Amniotic epithelial cell (primary cell): ENCODE results near the gene TMEM130.
"Not testable (repeated sequence)": the region's sequence is repeated elsewhere in the genome, so short reads cannot be mapped to it uniquely, and the experiment has no call there.

Experiments
- DNase-seq: peaks from one replicate; pipeline ENCODE4 v3.0.0-alpha.2; 2010; ENCODE audit warnings: low read depth

Gene TMEM130

DNA sequence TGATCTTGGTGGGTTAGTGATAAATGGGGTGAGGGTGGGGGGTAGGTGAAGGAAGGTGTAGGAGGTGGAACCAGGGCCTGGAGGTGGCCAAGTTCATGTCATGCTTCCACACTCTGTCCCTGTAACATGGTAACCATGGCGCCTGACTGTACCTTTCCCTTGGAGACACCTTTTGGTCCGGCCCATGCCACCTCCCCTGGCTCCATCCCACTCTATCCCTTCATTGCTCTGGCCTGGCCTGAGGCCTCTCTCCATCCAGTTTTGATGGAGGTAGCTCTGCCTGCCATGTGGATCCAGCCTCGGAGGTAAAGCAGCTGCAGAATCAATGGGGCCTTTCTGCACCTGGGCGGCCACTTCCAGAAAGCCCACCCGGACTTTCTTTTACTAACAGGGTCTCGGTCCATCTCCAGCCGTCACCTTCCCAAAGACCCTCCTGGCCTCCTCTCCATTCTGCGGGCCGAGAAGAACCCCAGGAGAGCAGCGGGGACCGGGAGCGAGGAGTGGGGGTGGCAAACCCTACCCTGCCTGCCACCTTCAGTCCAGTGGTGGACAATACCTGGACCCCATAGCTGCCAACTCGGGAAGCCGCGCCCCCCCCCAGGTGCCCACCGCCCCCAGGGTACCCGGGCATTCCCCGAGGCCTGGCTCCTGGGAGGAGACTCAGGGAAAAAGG, 8.0 kb upstream of the TMEM130 start:
- no peak for DNase-seq

DNA sequence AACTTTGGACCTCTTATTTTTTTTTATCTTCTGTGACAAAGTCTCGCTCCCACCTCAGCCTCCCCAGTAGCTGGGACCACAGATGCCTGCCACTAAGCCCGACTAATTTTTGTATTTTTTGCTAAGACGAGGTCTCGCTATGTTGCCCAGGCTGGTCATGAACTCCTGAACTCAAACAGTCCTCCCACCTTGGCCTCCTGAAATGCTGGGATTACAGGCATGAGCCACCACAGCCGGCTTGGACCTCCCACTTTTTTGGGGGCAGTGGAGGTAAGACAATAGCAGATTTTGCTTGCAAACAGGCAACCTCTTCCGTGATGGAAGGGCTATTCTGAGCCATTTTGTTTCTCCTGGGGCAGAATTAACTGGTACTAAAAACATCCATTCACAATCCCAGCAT, 7.3 kb upstream of the TMEM130 start:
- DNase-seq, result no peak

DNA sequence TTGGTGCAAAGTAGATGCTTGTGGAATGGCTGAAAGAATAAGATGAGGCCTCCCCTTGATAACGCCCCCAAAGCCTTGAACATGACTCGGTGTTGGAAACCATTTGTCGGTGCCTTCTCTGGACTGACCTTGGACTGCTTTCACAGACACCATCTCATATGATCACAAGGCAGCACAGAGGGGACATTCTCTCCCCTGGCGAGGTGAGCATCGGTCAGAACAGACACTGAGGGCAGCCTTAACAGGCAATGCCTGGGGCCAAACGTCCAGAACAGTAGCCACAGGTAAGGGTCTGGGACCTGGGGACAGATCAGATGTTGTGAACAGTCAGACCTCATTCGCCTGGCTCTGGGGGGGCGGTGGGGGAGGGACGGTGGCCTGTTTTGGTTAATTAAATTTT, 5.7 kb upstream of the TMEM130 start:
- DNase-seq, result no peak

DNA sequence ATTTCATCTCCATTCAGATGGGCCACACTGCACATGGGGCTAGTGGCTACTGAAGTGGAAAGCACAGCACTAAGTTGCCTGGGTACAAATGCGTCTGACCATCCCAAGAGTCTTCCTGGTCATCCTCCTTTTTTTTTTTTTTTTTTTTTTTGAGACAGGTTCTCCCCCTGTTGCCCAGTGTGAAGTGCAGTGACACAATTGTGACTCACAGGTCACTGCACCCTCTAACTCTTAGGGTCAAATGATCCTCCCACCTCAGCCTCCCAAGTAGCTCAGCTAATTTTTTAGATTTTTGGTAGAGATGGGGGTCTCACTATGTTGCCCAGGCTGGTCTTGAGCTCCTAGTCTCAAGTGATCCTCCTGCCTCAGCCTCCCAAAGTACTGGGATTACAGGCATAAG, 5.1 kb upstream of the TMEM130 start:
- DNase-seq, result no peak

- DNase-seq, result not testable (repeated sequence)
These were observed 3.8 kb upstream of the TMEM130 start for GRCh38 chr7:98873610-98874009.

GRCh38 chr7:98872328-98872924, 2.6 kb upstream of the TMEM130 start:
- DNase-seq, result no peak

- no peak for DNase-seq
These were observed 1.1 kb upstream of the TMEM130 start for GRCh38 chr7:98870807-98871491.

DNA sequence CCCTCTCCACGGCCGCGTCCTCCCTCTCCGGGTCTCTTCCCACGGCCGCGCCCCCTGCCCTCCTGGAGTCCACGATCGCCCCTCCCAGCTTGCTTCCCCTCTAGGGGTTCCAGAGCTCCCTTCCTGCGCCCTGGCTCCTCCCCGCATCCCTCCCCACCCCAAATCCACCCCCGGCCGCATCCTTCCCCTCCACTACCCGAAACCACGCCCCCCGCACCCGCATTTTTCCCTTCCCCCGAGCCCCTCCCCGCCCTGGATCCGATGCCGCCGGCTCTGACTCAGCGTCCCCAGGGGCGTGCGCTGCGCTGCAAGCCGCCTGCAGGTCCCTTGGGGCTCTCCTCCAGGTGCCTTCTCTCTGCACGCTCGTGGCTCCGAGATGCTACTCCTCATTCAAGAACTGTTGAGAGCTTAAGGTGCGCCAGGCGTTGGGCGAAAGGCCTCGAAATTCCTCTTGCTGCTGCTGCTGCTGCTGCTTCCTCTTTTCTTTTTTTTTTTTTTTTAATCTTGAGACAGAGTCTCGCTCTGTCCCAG, 372 bp upstream of the TMEM130 start:
- DNase-seq, result no peak

DNA sequence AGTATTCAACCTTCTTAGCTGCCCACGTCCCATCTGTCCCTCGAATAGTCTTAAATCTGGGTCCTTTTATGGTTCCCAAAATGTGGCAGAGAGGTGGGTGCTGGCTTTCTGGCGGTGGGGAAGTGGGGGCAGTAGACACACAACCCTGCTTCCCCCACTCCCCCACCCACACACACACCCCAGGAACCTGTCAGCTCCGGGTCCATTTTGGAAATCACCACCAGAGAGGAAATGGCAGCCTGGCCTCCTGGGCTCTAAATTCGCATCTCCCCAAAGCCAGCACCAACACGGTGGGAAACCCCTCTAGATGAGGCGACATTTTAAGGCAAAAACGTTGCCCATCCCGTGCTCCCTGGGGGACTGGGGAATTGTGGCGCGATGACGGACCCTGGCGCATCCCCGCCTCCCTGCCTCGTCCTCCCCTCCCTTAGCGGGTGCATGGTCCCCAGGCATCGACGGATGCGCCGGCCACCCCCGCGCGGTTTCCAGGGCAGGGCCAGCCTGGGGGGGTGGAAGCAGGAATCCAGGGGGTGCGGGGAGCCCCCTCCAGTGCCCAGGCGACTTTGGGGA, 702 bp downstream of the TMEM130 start:
- DNase-seq, result no peak

GRCh38 chr7:98868450-98868849, 1.4 kb downstream of the TMEM130 start:
- no peak for DNase-seq

DNA sequence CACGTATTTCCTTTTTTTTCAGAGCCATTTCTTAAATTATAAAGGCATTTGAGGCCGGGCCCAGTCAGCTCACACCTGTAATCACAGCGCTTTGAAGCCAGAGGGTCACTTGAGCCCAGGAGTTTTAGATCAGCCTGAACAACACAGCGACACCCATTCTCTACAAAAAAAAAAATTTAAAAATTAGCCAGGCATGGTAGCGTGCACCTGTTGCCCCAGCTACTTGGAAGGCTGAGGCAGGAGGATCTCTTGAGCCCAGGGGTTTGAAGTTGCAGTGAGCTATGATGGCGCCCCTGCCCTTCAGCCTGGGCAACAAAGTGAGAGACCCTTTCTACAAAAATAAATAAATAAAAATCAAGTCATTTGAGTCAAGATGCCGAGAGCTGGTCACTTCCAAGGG, 3.0 kb downstream of the TMEM130 start:
- DNase-seq, result no peak

DNA sequence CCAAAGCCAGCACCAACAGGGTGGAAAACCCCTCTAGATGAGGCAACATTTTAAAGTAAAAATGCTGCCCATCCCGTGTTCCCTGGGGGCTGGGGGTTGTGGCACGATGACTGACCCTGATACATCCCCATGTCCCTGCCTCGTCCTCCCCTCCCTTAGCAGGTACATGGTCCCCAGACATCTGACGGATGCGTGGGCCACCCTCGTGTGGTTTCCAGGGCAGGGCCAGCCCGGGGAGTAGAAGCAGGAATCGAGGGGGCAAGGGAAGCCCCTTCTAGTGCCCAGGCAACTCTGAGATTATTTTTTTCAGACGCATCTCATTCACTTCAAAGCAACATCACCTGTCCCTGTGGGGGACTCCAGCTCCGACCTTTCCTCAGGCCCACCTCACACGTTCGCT, 3.5 kb downstream of the TMEM130 start:
- no peak for DNase-seq

DNA sequence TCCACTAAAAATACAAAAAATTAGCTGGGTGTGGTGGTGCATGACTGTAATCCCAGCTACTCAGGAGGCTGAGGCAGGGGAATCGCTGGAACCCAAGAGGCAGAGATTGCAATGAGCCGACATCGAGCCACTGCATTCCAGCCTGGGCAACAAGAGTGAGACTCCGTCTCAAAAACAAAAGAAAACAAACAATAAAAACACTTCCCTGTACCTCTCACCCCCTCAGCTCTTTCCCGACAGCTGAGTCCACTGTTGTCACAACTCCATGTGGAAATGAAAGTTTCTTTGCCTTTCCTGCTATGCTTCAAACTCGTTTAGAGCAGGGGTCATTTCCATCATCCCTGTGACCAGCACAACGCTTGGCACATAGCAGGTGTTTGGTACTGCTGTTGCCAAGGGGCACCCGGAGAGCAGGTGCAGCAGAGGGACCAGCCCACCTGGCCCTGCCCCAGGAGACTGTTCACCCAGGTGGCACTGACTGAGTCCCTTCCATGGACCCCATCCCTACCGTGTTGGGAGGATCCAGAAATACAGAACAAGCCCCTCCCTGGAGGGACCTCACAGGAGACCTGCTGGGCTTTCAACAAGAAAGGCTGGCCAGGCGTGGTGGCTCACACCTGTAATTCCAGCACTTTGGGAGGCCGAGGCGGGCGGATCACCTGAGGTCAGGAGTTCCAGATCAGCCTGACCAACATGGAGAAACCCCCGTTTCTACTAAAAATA, 4.9 kb downstream of the TMEM130 start:
- DNase-seq, result no peak

DNA sequence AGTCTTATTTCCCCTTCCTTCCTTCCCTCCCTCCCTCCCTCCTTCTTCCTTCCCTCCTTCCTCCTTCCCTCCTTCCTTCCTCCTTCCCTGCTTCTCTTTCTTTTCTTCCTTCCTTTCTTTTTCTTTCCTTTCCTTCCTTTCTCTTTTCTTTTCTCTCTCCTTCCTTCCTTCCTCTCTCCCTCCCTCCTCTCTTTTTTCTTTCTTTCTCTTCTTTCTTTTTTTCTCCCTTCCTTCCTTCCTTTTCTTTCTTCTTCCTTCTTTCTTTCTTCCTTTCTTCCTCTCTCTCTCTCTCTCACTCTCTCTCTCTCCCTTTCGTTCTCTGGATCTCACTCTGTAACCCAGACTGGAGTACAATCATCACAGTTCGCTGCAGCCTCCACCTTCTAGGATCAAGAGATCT, 6.2 kb downstream of the TMEM130 start:
- no peak for DNase-seq

DNA sequence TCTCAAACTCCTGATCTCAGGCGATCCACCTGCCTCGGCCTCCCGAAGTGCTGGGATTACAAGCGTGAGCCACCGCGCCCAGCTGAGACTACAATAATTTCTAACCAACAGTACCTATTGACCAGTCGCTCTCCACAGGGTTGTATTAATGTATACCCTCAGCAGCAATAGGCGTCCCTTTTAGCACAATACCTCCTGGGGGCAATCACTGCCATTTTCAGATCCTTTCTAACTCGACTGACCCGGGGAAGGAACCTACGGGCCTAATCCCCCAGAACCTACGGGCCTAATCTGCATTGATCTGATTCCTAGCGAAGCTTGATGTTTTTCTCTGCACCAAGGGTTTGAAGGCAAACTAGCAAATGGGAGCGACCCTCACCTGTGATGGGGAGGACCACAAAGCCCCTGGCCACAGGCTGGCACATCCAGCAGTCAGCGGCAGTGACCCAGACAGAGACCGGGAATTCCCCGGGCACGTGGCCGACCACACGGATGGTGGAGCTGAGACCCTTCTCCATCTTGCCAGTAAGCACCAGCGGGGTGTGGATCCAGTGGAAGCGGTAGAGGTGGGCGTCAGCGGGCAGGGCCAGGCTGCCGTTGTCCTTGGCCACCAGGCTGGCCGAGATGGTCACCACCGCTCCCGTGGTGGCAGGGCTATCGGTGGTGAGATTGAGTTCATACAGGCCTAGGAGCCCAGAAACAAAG, 6.9 kb downstream of the TMEM130 start:
- no peak for DNase-seq

DNA sequence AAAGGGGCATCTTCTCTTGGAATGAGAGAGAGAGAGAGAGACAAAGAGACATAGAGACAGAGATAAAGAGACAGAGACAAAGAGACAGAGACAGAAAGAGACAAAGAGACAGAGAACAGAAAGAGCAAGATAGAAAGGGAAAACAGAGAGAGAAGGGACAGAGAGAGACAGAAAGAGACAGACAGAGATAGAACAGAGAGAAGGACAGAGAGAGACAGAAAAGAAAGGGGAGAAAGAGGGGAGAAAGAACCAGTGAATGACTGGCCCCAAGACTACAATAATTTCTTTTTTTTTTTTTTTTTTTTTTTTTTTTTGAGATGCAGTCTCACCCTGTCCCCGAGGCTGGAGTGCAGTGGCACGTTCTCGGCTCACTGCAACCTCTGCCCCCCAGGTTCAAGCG, 7.6 kb downstream of the TMEM130 start:
- no peak for DNase-seq

DNA sequence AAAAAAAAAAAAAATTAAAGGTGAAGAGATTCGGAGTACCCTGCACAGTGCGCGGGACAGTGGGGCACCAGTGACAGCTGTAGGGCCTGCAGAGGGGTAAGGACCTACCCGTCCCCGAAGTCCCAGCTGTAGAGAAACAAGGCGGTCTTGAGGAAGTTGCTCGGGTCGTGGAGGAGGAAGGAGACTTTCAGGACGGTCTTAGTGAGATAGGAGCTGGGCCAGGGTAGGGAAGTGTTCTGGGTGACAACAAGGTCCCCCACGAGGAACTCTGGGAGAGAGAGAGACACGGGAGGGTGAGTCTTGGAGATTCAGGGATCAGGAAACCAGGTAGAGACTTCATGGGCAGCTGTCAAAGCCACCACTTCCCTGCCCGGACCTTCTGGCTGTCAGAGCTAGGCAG, 9.7 kb downstream of the TMEM130 start:
- DNase-seq, result no peak

GRCh38 chr7:98855610-98856422, 14.0 kb downstream of the TMEM130 start:
- no peak for DNase-seq

DNA sequence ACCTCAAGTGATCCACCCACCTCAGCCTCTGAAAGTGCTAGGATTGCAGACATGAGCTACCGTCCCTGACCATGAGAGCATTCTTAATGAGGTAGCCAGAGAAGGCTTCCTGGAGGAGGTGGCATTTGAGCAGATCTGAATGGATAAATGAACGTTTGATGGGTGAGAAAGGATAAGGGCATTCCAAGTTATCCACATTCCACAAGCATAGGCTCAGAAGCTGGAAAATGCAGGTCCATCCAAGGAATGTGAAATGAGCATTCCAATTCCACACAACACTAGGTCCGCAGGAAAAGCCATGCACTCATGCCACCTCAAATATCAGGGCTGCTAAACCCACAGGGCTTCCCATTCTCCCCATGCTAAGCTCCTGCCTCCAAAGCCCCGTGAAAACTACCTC, 17.0 kb downstream of the TMEM130 start:
- peak; percentile 41 for DNase-seq

GRCh38 chr7:98848918-98849317, 20.9 kb downstream of the TMEM130 start:
- DNase-seq, result no peak

DNA sequence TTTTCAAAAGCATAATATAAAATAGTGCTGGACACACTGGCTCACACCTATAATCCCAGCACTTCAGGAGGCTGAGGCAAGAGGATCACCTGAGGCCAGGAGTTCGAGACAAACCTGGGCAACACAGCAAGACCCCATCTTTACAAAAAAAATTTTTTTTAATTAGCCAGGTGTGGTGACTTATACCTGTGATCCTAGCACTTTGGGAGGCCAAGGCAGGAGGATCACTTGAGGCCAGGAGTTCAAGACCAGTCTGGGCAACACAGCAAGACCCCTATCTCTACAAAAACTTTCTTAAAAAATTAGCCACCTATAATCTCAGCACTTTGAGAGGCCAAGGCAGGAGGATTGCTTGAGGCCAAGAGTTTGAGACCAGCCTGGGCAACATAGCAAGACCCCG, 27.3 kb downstream of the TMEM130 start:
- not testable (repeated sequence) for DNase-seq
